Epidermal melanocyte (primary cell): ENCODE results near the gene NACC2.

ENCODE experiments used
- DNase-seq: peaks from one replicate; pipeline ENCODE4 v3.0.0; 2011; ENCODE audit warnings: low spot score; ENCODE audit not compliant: insufficient read length

Gene NACC2

DNA sequence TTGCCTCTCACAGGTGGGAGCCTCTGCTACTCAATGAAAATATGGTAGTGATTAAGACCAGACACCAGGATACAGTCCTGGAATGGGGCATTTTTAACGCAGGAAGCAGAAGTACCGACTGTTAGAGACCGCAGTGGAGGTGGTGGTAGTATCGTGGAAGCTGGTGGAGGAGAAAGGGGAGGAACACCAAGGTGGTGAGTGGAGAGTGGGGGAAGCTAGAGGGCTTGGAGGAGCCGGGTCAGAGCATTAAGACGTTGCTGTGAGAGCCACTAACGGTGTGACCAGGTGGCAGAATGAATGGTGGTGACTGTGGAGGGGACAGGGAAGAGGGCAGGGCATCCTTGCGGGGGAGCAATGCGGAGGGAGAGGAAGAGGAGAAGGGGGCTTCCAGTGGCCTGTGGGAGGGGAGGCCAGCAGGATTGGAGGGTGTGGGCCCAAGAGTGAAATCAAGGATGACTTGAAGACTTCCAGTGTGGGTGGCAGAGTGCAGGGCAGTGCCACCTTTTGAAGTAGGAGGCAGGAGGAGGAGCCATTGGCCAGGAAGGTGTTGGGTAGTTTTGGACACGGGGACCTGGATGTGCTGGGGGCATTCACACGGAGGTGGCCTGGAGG, 132.3 kb downstream of the NACC2 start:
- no peak for DNase-seq

DNA sequence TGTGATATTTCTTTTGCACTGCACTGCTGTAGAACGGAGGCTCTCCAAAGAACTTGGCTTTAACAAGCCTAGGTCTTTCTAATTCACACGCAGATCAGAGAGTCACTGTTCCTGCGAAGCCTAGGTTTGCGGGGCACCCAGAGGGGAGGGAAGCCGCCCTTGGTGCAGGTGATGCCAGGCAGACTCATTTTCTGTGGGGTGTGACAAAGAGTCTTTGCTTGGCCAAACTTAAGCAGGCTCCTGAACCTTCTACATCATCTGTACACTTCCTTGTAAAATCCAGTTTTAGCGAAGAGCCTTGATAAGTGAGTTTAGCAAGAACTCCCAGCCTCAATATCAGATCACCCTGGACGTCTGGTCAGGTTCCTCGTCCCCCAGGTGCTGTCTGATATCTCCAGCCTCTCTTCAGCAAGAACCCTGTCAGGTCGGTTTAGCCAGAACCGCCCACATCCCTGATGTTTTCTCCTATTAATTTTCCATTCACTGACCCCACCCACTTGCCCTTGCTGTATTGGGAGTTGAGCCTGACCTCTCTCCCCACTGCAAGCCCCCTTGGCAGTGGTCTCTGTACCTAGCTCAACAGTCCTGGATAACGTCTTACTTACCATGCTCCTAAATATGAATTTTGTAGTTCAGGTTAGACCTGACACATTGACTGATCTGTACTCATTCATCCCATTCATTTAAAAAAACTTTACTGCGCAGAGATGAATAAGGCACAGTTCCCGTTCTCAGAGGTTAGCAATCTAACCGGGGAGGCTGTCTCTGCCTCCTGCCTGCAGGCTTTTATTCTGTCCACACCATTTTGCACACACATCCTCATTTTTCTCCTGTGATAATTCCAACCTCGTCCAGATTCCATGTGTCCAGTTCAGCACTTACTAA, 133.0 kb downstream of the NACC2 start:
- no peak for DNase-seq

DNA sequence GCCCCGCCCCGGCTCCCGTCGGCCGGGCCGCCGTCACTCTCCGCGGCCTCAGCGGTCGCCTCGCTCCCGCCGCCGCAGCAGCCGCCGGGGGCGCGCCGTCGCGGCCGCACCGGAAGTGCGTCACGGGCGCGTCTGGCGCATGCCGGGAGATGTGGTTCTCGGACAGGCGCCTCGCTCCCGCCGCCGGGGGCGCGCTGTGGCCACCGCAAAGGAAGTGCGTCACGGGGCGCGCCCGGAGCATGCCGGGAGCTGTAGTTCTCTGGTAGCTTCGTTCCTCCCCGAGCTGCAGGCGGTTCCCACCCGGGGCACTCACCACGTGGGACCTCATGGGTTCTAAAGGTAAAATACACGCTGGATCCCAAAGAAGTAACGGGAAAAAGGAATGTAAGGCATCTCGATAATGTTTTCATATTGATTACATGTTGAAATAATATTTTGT, 133.8 kb downstream of the NACC2 start, which contains the start of gene UBAC1:
Gene UBAC1 (minus strand): TSS at position 97 of the 439 bp plus-strand sequence. CDS start 211 bp downstream, outside the sequence.
- DNase-seq, result peak; percentile 100

DNA sequence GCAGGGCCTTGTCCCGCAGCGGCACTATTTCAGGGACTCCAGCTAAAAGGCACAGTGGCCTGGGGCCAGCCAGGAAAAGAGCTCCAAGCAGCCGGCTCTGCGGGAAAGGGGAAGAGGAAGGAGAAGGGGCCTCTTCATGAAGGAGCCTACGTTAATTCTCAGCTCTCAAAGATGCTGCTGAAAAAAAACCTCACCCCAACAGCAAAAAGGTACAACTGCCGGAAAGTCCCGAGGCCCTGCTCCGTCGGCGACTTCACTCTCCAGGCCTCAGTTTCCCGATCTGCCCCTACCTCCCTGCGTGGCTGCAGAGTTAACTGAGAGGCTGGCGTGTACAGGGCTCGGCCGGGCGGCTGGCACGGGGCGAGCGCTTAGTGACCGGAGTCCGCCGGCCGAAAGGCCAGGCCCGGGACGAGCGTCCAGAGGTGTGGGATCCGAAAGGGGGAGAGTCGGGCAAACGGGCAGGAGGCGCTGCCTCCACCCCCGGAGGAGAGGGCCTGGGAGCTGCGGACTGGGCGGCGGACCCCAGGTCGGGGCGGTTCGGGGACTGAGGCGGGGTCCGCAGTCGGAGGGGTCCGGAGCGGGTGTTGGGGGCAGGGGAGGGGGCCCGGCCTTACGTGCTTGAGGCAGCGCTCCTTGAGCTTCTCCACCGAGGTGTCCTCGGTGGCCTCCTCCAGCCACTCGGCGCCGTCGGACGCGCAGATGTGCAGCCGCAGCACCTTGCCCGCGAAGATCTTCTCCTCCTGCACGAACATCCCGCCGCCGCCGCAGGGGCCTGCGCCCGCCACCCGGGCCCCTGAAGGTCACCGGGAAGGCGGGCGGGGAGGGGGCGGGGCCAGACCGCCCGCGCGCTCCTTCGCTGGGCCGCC, 134.4 kb downstream of the NACC2 start:
- DNase-seq, result no peak

DNA sequence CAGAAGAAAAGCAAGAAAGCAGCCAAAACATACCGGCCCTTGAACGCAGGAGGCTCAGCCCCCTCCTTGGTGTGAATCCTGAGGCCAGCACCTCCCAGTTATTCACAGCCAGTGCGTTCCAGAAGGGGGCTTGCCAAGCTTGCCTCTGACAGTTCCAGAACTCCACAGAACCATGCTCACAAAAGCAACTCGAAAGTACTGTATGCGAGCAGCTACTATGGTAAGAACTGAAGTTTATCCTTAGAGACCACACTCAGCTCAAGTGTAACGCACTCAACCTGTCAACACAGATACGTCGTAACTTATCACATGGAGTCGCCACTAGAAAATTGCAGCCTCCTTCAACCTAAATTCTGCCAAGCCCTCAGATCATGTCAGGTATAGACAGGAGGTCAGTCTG, 135.3 kb downstream of the NACC2 start:
- DNase-seq, result no peak

DNA sequence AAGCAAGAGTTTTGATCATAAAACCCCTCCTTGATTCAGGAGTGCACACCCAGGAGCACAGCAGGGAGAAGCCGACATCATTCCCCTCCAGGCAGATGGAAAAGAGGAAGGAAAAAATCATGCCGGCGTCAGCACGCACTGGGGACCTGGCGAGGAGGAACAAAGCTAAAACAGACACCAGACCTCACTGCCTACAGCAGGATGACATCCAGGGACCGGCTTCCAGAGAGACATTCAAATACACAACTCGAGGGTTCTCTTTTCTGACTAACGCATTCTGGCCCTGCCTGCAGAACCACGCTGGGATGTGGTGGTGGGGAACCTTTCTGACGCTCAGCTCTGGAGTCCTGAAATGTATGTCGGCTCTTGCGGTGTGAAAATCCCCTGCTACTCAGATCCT, 136.6 kb downstream of the NACC2 start:
- no peak for DNase-seq

DNA sequence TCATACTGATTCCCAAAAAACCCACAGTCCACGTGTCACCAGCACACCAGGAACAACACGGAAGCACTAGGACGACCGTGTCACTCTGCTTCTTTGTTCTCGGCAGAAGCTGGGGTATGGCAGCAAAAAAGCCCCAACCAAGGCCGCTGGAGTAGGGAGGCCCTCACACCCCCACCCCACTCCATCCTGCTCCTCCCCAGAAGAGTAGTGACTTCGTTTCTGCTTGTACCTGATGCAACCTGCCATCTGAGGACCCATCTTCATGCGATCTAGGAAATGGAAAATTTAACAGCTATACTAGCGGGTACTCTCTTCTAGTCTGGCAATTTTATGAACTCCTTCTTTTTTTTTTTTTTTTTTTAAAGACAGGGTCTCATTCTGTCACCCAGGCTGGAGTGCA, 137.7 kb downstream of the NACC2 start:
- DNase-seq, result no peak

DNA sequence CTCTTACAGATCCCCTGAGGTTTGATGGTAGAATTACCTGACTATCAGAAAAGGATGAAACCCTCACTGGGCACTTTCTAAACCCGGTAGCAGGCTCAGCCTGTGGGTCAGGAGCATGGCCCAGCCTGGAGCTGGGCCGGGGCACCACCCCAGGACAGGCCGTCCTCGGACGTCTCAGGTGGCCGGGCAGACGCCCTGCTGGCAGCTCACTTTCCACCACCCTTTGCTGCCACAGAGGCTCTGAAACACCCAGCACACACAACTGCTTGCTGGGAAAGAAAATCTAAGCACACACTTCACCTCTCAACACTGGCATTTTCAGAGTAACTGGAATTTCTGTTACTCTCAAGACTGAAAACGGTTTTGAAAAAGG, 138.3 kb downstream of the NACC2 start:
- DNase-seq, result no peak
